Thymus (tissue), 11 donors: Measurements from ENCODE around the gene DENND2D. TPM values are rescaled to one million over a fixed set of nuclear protein-coding genes. Genes with fewer than 3 reads are reported as not detected.
A peak's percentile ranks its signal among the peaks of the same experiment; 100 is the strongest.
"Not testable (repeated sequence)": the region's sequence is repeated elsewhere in the genome, so short reads cannot be mapped to it uniquely, and the experiment has no call there.

Source experiments
- DNase-seq, 9 donors: peaks; one replicate each; pipeline ENCODE4 v3.0.0-alpha.2; 2013; ENCODE audit warnings: low spot score in 9 of 9, low read depth in 6 of 9, missing footprints in 1 of 9
- H3K27ac ChIP-seq, 2 donors: one replicate each; pipeline ENCODE4 v1.5.1; 2013; ENCODE audit warnings: control low read depth in 1 of 2, low read depth in 1 of 2, low read length in 1 of 2, mild to moderate bottlenecking in 1 of 2, moderate library complexity in 1 of 2
- H3K27me3 ChIP-seq, 2 donors: one replicate each; pipeline ENCODE4 v1.5.1; 2013; ENCODE audit warnings: low read length in 1 of 2; ENCODE audit not compliant: control insufficient read depth in 2 of 2, insufficient read depth in 1 of 2
- H3K36me3 ChIP-seq, 2 donors: one replicate each; pipeline ENCODE4 v1.5.1; 2013; ENCODE audit warnings: low read length in 1 of 2, mild to moderate bottlenecking in 1 of 2, moderate library complexity in 1 of 2; ENCODE audit not compliant: control insufficient read depth in 2 of 2, insufficient read depth in 2 of 2
- H3K4me1 ChIP-seq, 2 donors: one replicate each; pipeline ENCODE4 v1.5.1; 2013; ENCODE audit warnings: low read length in 2 of 2; ENCODE audit not compliant: control insufficient read depth in 2 of 2, insufficient read depth in 2 of 2
- H3K4me3 ChIP-seq, 2 donors: one replicate each; pipeline ENCODE4 v1.5.1; 2013; ENCODE audit warnings: low read length in 2 of 2, control low read depth in 1 of 2, mild to moderate bottlenecking in 1 of 2
- H3K9me3 ChIP-seq, 2 donors: one replicate each; pipeline ENCODE4 v1.5.1; 2013; ENCODE audit warnings: low read length in 1 of 2, mild to moderate bottlenecking in 1 of 2; ENCODE audit not compliant: control insufficient read depth in 2 of 2, insufficient read depth in 1 of 2
- WGBS: extraction: QIAGEN DNeasy Blood & Tissue Kit; methylation state at CpG from one replicate; pipeline ENCODE4 v1.1.7; 2013; 5-methylcytosine and 5-hydroxymethylcytosine counted together
- polyA plus RNA-seq: library from polyadenylated mRNA; stranded (reverse); fragments of 200-250 nt; gene quantifications from one replicate; pipeline ENCODE4 v1.2.3, GENCODE V29; 2013
- total RNA-seq: library from RNA; stranded (reverse); fragments of 120-200 nt; gene quantifications from one replicate; pipeline ENCODE4 v1.2.4, GENCODE V29; 2013
- donor health status: healthy.

The DENND2D gene
- total and polyA plus RNA-seq, 2 donors, result 106 to 134 TPM

DNA sequence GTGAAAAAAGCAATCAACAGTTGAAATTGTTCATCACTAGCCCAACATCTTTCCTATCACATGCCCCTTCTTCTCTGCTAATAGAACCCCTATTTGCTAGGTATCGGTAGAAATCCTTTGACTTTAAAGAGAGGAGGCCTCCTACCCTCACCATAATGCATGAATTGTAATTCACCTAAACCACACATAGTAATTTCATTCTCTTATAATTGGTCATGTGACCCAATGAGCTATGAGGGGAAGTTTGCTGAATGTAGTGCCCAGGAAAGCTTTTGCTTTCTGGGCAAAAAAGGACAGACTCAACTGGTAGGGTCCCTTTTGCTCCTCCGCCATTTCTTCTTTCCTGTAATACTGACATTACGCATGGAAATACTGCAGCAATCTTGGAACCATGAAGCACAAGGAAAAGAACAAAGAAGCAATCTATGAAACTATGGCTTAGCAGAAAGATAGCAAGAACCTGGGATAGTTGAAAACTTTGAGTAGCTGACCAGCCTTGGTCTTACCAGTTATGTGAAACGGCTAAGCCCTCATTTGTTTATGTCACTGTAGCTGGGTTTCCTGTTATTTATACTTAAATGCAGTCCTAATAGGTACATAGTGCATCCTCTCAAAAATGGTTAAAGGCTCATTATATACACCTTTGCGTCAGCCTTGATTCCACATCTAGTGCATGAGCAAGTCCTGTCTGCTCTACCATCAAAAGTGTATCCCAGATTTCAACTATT, 16.9 kb upstream of the DENND2D start:
- Histone ChIP-seq H3K36me3 (no peaks in the 10 kb centered on the region), H3K4me1 (peaks cover 87 to 93% of the 10 kb centered on the region in 2 donors), H3K9me3 (no peaks in the 10 kb centered on the region), H3K4me3 (no peak overlapping the region), H3K27ac (peak overlapping the region; percentile 80 to 98), H3K27me3 (no peaks in the 10 kb centered on the region)
- WGBS, result 75% methylated on average over 5 of the region's 5 CpGs
- no peak for DNase-seq

DNA sequence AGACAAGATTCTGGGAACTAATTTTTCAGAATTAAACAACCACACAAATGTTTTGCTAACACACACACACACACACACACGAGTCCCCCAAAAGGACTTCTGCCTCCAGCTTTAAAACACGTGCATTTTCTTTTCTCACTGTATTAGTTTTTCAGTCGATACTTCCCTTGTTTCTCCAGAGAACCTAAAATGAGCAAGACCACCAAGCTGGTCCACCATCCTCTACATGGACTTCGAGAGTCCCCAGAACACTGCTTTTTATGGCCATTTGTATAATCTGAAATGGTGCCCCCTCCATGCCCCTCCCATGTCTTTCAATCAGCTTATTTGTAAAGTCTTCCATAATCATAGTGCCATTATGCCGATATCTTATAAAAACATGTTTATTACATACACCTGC, 16.3 kb upstream of the DENND2D start:
- peaks cover 85 to 93% of the 10 kb centered on the region in 2 donors for H3K4me1 ChIP-seq
- 64% methylated on average over 5 of the region's 5 CpGs for WGBS

DNA sequence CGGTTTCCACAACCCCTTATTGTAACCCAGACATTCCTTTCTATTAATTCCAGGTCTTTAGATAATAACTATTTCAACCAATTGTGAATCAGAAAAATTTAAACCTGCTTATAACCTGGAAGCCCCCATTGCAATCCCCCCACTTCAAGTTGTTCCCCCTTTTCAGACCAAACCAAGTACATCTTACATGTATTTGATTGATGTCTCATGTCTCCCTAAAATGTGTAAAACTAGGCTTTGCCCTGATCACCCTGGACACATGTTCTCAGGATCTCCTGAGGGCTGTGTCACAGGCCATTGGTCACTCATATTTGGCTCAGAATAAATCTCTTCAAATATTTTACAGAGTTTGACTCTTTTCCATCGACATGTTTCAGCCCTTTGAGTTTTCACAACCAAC, 14.8 kb upstream of the DENND2D start:
- 84% methylated on average over 2 of the region's 2 CpGs for WGBS
- H3K4me3 ChIP-seq, result peak overlapping the region; percentile 8 to 43
- not testable (repeated sequence) for H3K9me3 ChIP-seq, H3K27me3 ChIP-seq, H3K36me3 ChIP-seq, DNase-seq
- peak overlapping the region; percentile 98 to 99 for H3K27ac ChIP-seq
- H3K4me1 ChIP-seq, result peaks cover 74 to 85% of the 10 kb centered on the region in 2 donors

More for the DNA sequence above, 16.3 kb upstream of the DENND2D start:
- Histone ChIP-seq H3K27ac (peak overlapping the region; percentile 98 to 99), H3K4me3 (no peak overlapping the region), H3K9me3 (no peaks in the 10 kb centered on the region), H3K27me3 (no peaks in the 10 kb centered on the region), H3K36me3 (no peaks in the 10 kb centered on the region)
- no peak for DNase-seq

DNA sequence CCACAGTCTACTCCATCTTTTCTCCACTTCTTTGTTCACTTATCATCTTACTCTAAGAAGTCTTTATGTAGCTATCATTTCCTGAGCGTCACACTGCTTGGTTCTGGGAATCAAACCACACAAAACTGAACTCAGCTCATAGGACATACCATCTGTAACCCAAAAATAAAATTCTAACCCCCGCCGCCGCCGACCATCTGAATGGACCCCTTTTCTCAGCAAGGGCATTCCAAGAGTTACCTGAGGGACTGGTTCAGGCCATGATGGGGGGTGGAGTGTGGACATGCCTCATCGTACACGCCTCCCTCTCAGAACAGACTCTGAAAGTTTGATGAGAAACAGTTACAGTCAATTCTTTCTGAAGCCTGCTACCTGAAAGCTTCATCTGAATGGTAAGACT, 14.4 kb upstream of the DENND2D start:
- Histone ChIP-seq H3K9me3 (no peaks in the 10 kb centered on the region), H3K27ac (peak overlapping the region; percentile 98 to 99), H3K36me3 (no peaks in the 10 kb centered on the region), H3K27me3 (no peaks in the 10 kb centered on the region), H3K4me1 (peaks cover 70 to 81% of the 10 kb centered on the region in 2 donors), H3K4me3 (peak overlapping the region; percentile 8 to 43)
- DNase-seq, result peak in 3 of 9 donors; percentile 50 to 85 (median 65)
- 12% methylated on average over 7 of the region's 7 CpGs for WGBS

DNA sequence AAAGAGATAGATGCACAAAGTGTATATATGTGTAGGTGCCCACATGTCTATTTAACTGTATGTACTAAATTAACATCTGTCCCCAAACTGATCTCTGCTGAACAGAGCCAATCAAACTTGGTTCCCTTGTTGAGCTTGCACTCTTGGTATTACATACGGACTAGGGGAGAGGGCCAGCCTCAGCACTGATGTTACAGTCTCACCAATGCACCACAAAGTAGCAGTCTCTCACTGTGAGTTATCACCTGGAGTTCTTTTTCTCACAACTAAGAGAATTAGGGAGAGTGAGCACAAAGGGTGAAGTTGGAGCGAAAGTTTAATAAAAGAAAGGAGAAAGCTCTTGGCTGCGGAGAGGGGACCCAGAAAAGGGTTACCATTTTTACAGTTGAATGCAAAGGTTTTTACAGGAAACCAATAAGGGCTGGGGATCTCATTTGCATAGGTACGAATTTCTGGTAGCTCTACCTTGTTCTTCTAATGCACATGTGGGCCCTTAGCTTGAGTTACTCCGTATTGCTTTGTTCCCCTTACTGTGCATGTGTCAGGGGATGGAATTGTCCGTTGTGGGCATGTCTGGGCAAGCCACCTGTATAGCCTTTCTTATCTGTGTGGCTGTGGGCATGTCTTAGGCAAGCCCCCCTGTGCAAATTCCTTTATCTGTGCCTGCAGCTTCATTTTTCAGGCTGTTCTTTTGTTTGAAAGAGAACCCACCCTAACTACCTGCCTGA, 13.8 kb upstream of the DENND2D start:
- H3K36me3 ChIP-seq, result no peaks in the 10 kb centered on the region
- DNase-seq, result peak in 1 of 9 donors; percentile 72
- H3K27me3 ChIP-seq, result no peaks in the 10 kb centered on the region
- no peak overlapping the region for H3K4me3 ChIP-seq
- H3K27ac ChIP-seq, result peak overlapping the region; percentile 98 to 99
- H3K4me1 ChIP-seq, result peaks cover 64 to 75% of the 10 kb centered on the region in 2 donors
- H3K9me3 ChIP-seq, result no peaks in the 10 kb centered on the region
- 27% methylated on average over 6 of the region's 6 CpGs for WGBS

DNA sequence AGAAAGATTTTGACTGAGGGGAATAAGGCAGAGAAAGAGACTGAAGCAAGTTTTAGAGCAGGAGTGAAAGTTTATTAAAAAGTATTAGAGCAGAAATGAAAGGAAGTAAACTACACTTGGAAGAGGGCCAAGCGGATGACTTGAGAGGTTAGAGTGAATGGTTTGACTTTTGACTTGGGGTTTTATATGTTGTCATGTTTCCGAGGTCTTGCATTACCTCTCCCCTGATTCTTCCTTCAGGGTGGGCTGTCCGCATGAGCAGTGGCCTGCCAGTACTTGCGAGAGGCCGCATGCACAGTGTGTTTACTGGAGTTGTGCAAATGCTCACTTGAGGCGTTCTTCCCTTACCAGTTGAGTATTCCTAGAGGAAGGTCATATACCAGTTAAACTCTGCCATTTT, 13.0 kb upstream of the DENND2D start:
- Histone ChIP-seq H3K4me1 (peaks cover 58 to 73% of the 10 kb centered on the region in 2 donors), H3K9me3 (no peaks in the 10 kb centered on the region), H3K27ac (peak overlapping the region; percentile 98 to 99), H3K27me3 (no peaks in the 10 kb centered on the region), H3K4me3 (no peak overlapping the region), H3K36me3 (no peaks in the 10 kb centered on the region)
- DNase-seq, result no peak
- 84% methylated on average over 6 of the region's 6 CpGs for WGBS

DNA sequence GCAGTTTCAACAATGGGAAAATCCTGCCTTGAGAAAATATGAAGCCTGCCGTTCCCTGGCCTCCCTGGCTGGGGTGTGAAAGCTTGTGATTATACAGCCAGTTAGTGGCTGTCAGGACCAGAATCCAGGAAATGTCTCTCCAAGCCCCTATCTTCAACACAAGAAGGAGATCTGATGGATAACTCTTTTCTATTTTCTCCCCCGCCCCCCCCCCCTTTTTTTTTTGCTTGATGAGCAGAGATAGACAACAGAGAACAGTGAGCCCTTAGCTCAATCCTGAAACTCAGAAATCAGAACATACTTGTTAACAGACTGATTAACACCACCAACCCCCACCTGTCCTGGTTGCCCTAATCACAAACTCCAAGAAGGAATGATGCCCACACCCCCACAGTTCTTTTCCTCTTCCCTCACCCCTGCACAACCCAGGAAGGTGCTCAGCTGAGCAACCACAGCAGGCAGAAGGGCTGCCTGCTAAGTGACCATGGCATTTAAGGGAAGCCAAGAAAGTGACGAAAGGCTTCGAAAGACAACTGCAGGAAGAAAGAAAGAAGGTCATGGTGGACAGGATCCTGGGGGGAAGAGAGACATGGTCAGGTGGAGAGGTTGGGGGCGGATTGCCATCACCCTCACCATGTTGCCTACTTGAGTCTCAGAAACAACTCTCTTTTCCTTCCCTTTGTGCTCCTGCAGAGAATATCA, 12.3 kb upstream of the DENND2D start:
- Histone ChIP-seq H3K27ac (peak overlapping the region; percentile 98 to 99), H3K36me3 (no peaks in the 10 kb centered on the region), H3K27me3 (no peaks in the 10 kb centered on the region), H3K9me3 (no peaks in the 10 kb centered on the region), H3K4me3 (no peak overlapping the region), H3K4me1 (peaks cover 57 to 71% of the 10 kb centered on the region in 2 donors)
- 88% methylated on average over 5 of the region's 5 CpGs for WGBS
- no peak for DNase-seq

DNA sequence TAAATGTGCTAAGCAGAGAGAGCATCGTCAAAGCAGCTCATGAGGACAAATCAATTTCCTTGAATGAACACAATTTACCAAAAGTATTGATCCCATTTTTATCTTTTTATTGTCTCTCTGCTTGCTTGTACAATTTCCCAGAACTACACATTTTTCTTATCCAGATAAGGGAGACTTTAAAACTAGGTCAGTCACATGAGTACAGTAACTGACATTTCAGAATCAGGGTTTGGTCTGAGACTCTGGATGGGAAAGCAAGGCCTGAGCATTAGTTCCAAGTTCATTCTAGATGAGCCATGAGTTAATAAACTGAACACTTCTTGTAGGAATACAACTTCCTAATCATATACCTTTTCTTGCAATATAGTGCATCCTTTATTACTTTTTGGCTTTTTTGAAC, 11.5 kb upstream of the DENND2D start:
- H3K27ac ChIP-seq, result peak overlapping the region in 1 of 2 donors; percentile 98
- H3K4me1 ChIP-seq, result peaks cover 49 to 64% of the 10 kb centered on the region in 2 donors
- H3K36me3 ChIP-seq, result no peaks in the 10 kb centered on the region
- no peaks in the 10 kb centered on the region for H3K9me3 ChIP-seq
- WGBS, result 98% methylated on average over 1 of the region's 1 CpG
- no peak overlapping the region for H3K4me3 ChIP-seq
- no peaks in the 10 kb centered on the region for H3K27me3 ChIP-seq
- DNase-seq, result no peak

DNA sequence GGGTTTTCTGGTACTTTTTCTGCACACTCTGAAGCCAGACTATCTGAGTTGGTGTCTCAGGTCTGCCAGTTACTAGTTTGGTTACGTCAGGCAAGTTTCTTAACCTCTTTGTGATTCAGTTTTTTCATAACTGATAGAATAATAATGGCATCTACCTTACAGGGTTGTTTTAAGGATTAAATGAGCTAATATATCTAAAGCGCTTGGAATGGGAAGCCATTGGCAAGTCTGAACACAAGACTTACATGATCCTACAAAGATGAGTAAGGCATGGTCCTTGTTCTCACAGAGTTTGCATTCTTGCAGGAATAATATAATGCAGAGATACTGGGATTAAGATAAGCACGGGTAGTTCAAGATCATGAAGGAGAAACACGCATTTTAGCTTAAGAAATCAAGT, 9.2 kb upstream of the DENND2D start:
- Histone ChIP-seq H3K27ac (no peak overlapping the region), H3K27me3 (no peaks in the 10 kb centered on the region), H3K9me3 (no peaks in the 10 kb centered on the region), H3K4me3 (no peak overlapping the region), H3K36me3 (no peaks in the 10 kb centered on the region), H3K4me1 (peaks cover 34 to 51% of the 10 kb centered on the region in 2 donors)
- WGBS, result 96% methylated on average over 4 of the region's 4 CpGs
- DNase-seq, result no peak
